Left ventricle myocardium inferior (tissue), 1 donor: ENCODE results near the gene HLA-DOB. TPM values are rescaled to one million over a fixed set of nuclear protein-coding genes. Genes with fewer than 3 reads are reported as not detected.

Source experiments
- DNase-seq: peaks from one replicate; pipeline ENCODE4 v3.0.0-alpha.2; 2020
- H3K27ac ChIP-seq: fragments of 200-600 bp; replicated peaks from 2 replicates; pipeline ENCODE4 v1.8.0; 2021
- H3K27me3 ChIP-seq: fragments of 200-600 bp; 2 replicates; pipeline ENCODE4 v1.8.0; 2021; ENCODE audit warnings: low read depth
- H3K36me3 ChIP-seq: fragments of 200-600 bp; 2 replicates; pipeline ENCODE4 v1.8.0; 2021
- H3K4me1 ChIP-seq: fragments of 200-600 bp; 2 replicates; pipeline ENCODE4 v1.8.0; 2021
- H3K4me3 ChIP-seq: fragments of 200-600 bp; 2 replicates; pipeline ENCODE4 v1.8.0; 2021; ENCODE audit warnings: mild to moderate bottlenecking, moderate library complexity
- H3K9me3 ChIP-seq: fragments of 200-600 bp; replicated peaks from 2 replicates; pipeline ENCODE4 v1.8.0; 2021
- intact Hi-C: fragments of 100-400 bp; cut with micrococcal nuclease; formaldehyde crosslinking; loops from one replicate; pipeline ENCODE4 v1.11.0; 2022
- total RNA-seq: library from RNA; stranded (reverse); fragmentation: NEBNext Ultra II Directional; extraction: Animal tissue kit (Norgen Biotek cat#: 25700); gene quantifications from one replicate; pipeline ENCODE4 v1.2.1, GENCODE V29; 2021
- TF ChIP-seq, protein P1 (sequence below): fragments of 200-600 bp; IDR thresholded peaks from 2 replicates; pipeline ENCODE4 v1.8.0; 2021; ENCODE audit warnings: antibody characterized with exemption, mild to moderate bottlenecking, borderline replicate concordance
- donor health status: DM: no; HTN: yes; CAD: no; lungs with severe emphysema.

HLA-DOB gene
- total RNA-seq, 1 donor from 2014 or later = not detected

DNA sequence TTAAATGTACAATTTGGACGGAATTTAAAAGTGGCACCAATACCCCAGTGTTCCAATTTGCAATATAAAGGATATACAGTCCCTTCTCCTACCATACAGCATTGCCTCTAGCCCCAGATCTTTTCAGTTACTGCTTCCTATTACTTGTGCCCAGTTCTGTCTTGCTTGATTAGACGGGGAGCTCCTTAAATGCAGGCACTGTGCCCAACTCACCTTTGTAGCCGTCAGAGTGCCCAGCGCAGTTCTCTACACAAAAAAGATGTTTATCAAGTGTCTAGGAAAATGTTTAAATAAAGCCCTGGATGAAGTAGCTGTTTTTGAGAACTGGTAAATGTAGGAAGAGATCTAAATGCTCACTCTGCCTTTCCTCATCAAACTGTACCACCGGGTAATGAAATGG lies 14.1 kb upstream of the HLA-DOB start:
- TF ChIP-seq, protein P1, sequence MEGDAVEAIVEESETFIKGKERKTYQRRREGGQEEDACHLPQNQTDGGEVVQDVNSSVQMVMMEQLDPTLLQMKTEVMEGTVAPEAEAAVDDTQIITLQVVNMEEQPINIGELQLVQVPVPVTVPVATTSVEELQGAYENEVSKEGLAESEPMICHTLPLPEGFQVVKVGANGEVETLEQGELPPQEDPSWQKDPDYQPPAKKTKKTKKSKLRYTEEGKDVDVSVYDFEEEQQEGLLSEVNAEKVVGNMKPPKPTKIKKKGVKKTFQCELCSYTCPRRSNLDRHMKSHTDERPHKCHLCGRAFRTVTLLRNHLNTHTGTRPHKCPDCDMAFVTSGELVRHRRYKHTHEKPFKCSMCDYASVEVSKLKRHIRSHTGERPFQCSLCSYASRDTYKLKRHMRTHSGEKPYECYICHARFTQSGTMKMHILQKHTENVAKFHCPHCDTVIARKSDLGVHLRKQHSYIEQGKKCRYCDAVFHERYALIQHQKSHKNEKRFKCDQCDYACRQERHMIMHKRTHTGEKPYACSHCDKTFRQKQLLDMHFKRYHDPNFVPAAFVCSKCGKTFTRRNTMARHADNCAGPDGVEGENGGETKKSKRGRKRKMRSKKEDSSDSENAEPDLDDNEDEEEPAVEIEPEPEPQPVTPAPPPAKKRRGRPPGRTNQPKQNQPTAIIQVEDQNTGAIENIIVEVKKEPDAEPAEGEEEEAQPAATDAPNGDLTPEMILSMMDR = no peak
- no peaks in the 10 kb centered on the region for H3K27me3 ChIP-seq
- H3K9me3 ChIP-seq = no peaks in the 10 kb centered on the region
- DNase-seq = no peak
- intact Hi-C loops = no loop called here
- H3K27ac ChIP-seq = no peak overlapping the region
- H3K36me3 ChIP-seq = peaks cover 60% of the 10 kb centered on the region
- H3K4me3 ChIP-seq = no peak overlapping the region
- no peaks in the 10 kb centered on the region for H3K4me1 ChIP-seq

DNA sequence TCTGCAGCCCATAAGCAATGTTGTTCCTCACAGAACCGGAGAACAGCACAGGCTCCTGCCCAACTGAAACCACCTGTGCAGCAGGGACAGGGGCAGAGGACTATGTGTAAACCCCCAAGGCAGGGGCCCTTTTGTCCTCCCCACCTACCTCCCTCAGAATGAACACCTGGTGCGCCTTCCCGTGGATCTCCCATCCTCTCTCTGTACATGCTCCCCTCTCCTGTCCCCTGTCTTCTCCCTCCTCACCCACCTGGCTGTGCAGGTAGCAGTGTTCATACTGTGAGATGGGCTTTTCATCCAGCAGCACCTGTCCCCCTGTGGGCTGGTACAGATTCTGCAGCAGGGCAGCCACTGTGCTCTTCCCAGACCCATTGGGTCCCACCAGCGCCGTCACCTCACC lies 13.2 kb upstream of the HLA-DOB start:
- TF ChIP-seq, protein P1 = no peak
- intact Hi-C loops = no loop called here

DNA sequence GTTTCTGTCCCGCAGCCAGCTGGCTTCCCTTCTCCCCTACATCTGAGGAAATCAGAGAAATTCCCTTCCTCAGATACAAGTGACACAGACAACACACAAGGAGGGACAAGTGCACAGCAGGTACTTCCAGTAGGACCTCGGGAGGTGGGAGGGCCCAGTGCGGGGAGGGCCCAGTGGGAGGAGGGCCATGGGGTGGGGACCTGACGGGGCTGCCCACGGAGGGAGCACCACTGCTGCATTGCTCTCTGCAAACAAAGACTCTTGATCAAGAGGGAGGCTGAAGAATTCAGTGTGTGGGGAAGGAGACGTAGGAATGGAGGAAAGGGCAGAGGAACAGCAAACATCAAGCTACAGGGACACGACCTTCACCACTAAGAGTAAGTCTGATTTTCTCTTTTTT lies 12.7 kb upstream of the HLA-DOB start:
- peaks cover 46% of the 10 kb centered on the region for H3K36me3 ChIP-seq
- intact Hi-C loops = loop anchor here (5.0 kb wide), 1 partner anchor 38 kb away; no protein-coding TSS in a partner anchor
- H3K27ac ChIP-seq = no peak overlapping the region
- H3K4me3 ChIP-seq = no peak overlapping the region
- no peaks in the 10 kb centered on the region for H3K9me3 ChIP-seq
- DNase-seq = no peak
- H3K27me3 ChIP-seq = no peaks in the 10 kb centered on the region
- no peaks in the 10 kb centered on the region for H3K4me1 ChIP-seq
- TF ChIP-seq, protein P1 = no peak

More for the DNA sequence above, 13.2 kb upstream of the HLA-DOB start:
- Histone ChIP-seq H3K4me1 (no peaks in the 10 kb centered on the region), H3K27me3 (no peaks in the 10 kb centered on the region), H3K27ac (no peak overlapping the region), H3K9me3 (no peaks in the 10 kb centered on the region), H3K4me3 (no peak overlapping the region), H3K36me3 (peaks cover 51% of the 10 kb centered on the region)
- no peak for DNase-seq

DNA sequence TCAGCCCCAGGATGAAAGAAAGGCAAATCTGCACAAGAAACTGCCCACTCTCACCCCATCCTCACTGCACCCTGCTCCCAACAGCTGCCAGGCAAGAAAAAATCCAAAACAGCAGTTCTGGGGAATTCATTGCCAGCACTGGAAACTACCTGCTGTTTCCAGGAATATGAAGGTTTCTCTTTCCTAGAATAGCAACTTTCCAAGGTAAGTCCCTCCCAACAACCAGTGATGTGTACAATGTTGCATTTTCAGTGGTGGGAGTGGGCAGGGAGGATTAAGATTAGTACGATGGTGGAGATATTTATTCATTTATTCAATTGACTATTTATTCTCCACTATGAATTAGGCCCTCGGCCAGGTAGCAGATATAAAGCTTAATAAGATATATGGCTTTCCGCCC lies 10.2 kb upstream of the HLA-DOB start:
- TF ChIP-seq, protein P1 = no peak
- intact Hi-C loops = loop anchor here (5.0 kb wide), 1 partner anchor 40 kb away; no protein-coding TSS in a partner anchor
- no peaks in the 10 kb centered on the region for H3K4me1 ChIP-seq
- no peak overlapping the region for H3K4me3 ChIP-seq
- H3K27me3 ChIP-seq = no peaks in the 10 kb centered on the region
- H3K27ac ChIP-seq = no peak overlapping the region
- H3K36me3 ChIP-seq = peaks cover 32% of the 10 kb centered on the region
- no peaks in the 10 kb centered on the region for H3K9me3 ChIP-seq
- no peak for DNase-seq

DNA sequence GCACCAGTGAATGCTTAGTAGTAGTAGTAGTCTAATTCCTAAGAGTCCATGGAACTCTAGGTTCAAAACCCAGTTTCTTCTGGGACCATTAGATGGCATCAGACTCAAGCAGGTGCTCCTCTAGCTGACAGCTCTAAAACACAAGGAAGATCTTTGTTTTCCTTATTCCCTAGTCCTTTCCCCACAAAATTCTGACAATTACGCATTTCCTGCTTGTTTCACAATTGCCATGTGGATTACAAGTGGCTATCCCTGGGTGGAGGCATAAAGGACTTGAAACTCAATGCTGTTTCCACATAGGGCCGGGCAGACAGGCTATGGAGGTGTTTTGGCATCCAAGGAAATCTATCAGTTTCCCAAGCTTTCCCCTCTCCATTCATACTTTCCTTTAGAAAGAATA lies 9.2 kb upstream of the HLA-DOB start:
- no peak overlapping the region for H3K4me3 ChIP-seq
- intact Hi-C loops = loop anchor here (5.0 kb wide), 1 partner anchor 41 kb away; no protein-coding TSS in a partner anchor
- H3K27me3 ChIP-seq = no peaks in the 10 kb centered on the region
- no peaks in the 10 kb centered on the region for H3K4me1 ChIP-seq
- H3K27ac ChIP-seq = peak overlapping the region; percentile 28
- no peaks in the 10 kb centered on the region for H3K9me3 ChIP-seq
- peaks cover 23% of the 10 kb centered on the region for H3K36me3 ChIP-seq
- no peak for DNase-seq
- TF ChIP-seq, protein P1 = peak; percentile 62
